ENCODE measurements around the gene FIBCD1.

GRCh38 chr9:130927338-130927737 lies 11.7 kb downstream of the FIBCD1 start:
- TF ChIP-seq POLR2A (IDR thresholded peaks at IDR 0.05; ENCODE audit: low read depth, low read length) (no peak), SPI1 (IDR thresholded peaks at IDR 0.05; ENCODE audit: low read depth, low read length) (no peak), TAF1 (IDR thresholded peaks at IDR 0.05; ENCODE audit: low read depth, low read length) (no peak), POLR2AphosphoS5 (IDR thresholded peaks at IDR 0.05; ENCODE audit: low read depth, low read length) (no peak), PAX5 (IDR thresholded peaks at IDR 0.05; ENCODE audit: insufficient read depth, low read length, severe bottlenecking) (no peak)
